Endothelial cell (in vitro differentiated cells): ENCODE measurements around the gene CHRNA7. TPM values are rescaled to one million over a fixed set of nuclear protein-coding genes. Genes with fewer than 3 reads are reported as not detected.
"Not testable (repeated sequence)": the region's sequence is repeated elsewhere in the genome, so short reads cannot be mapped to it uniquely, and the experiment has no call there.

Source experiments
- DNase-seq: peaks from one replicate; pipeline ENCODE4 v3.0.0; 2021; ENCODE audit warnings: low spot score
- H3K27ac Mint-ChIP-seq: one replicate; pipeline ENCODE4 v1.8.0; 2021; ENCODE audit warnings: mixed read lengths, inconsistent platforms; ENCODE audit not compliant: unreplicated experiment
- H3K27me3 Mint-ChIP-seq: one replicate; pipeline ENCODE4 v1.8.0; 2021; ENCODE audit warnings: mild to moderate bottlenecking, moderate library complexity, mixed read lengths, inconsistent platforms; ENCODE audit not compliant: unreplicated experiment
- H3K36me3 Mint-ChIP-seq: one replicate; pipeline ENCODE4 v1.8.0; 2021; ENCODE audit warnings: mild to moderate bottlenecking, low read depth, mixed read lengths, inconsistent platforms; ENCODE audit not compliant: unreplicated experiment
- H3K4me1 Mint-ChIP-seq: one replicate; pipeline ENCODE4 v1.8.0; 2021; ENCODE audit warnings: mild to moderate bottlenecking, mixed read lengths, inconsistent platforms; ENCODE audit not compliant: unreplicated experiment
- H3K4me3 Mint-ChIP-seq: one replicate; pipeline ENCODE4 v1.8.0; 2021; ENCODE audit warnings: mild to moderate bottlenecking, mixed read lengths, inconsistent platforms; ENCODE audit not compliant: unreplicated experiment
- H3K9me3 Mint-ChIP-seq: one replicate; pipeline ENCODE4 v1.8.0; 2021; ENCODE audit warnings: mixed read lengths, inconsistent platforms; ENCODE audit not compliant: unreplicated experiment
- CTCF ChIP-seq: fragments of 200-600 bp; sonication (generic); IDR thresholded peaks from one replicate; pipeline ENCODE4 v1.5.0; 2021; ENCODE audit warnings: antibody characterized with exemption; ENCODE audit not compliant: unreplicated experiment
- total RNA-seq: library from RNA; stranded (reverse); fragmentation: NEBNext Ultra II Directional; extraction: Animal tissue kit (Norgen Biotek cat#: 25700); gene quantifications from one replicate; pipeline ENCODE4 v1.2.1, GENCODE V29; 2021; ENCODE audit not compliant: unreplicated experiment

Gene CHRNA7
- total RNA-seq, 1 donor from 2014 or later = 2.3 TPM

GRCh38 chr15:32148833-32149555 is 118.7 kb downstream of the CHRNA7 start:
- Mint-ChIP-seq H3K27me3 (peaks cover 1% of the 10 kb centered on the region), H3K9me3 (no peaks in the 10 kb centered on the region), H3K4me3 (no peak overlapping the region), H3K4me1 (no peaks in the 10 kb centered on the region), H3K36me3 (no peaks in the 10 kb centered on the region), H3K27ac (no peak overlapping the region)
- no peak for TF ChIP-seq CTCF
- DNase-seq = no peak

GRCh38 chr15:32152574-32152973 is 122.3 kb downstream of the CHRNA7 start:
- H3K27ac Mint-ChIP-seq = no peak overlapping the region
- no peaks in the 10 kb centered on the region for H3K36me3 Mint-ChIP-seq
- no peak for DNase-seq
- peaks cover 1% of the 10 kb centered on the region for H3K27me3 Mint-ChIP-seq
- no peaks in the 10 kb centered on the region for H3K9me3 Mint-ChIP-seq
- H3K4me3 Mint-ChIP-seq = no peak overlapping the region
- H3K4me1 Mint-ChIP-seq = no peaks in the 10 kb centered on the region
- no peak for TF ChIP-seq CTCF

- H3K9me3 Mint-ChIP-seq, H3K4me3 Mint-ChIP-seq: not testable (repeated sequence)
These were observed 123.7 kb downstream of the CHRNA7 start for GRCh38 chr15:32153868-32154623.

GRCh38 chr15:32162143-32162542 is 131.8 kb downstream of the CHRNA7 start:
- not testable (repeated sequence) for DNase-seq, H3K9me3 Mint-ChIP-seq, H3K4me3 Mint-ChIP-seq, H3K27ac Mint-ChIP-seq, H3K36me3 Mint-ChIP-seq, H3K27me3 Mint-ChIP-seq, H3K4me1 Mint-ChIP-seq

More at GRCh38 chr15:32153868-32154623, 123.7 kb downstream of the CHRNA7 start:
- not testable (repeated sequence) for H3K27me3 Mint-ChIP-seq, DNase-seq, H3K4me1 Mint-ChIP-seq, H3K27ac Mint-ChIP-seq, H3K36me3 Mint-ChIP-seq

GRCh38 chr15:32164065-32164464 is 133.8 kb downstream of the CHRNA7 start:
- not testable (repeated sequence) for H3K9me3 Mint-ChIP-seq, DNase-seq, H3K4me3 Mint-ChIP-seq, H3K4me1 Mint-ChIP-seq, H3K27me3 Mint-ChIP-seq, H3K36me3 Mint-ChIP-seq, H3K27ac Mint-ChIP-seq

GRCh38 chr15:32164747-32165146 is 134.4 kb downstream of the CHRNA7 start:
- not testable (repeated sequence) for H3K36me3 Mint-ChIP-seq, H3K27ac Mint-ChIP-seq

GRCh38 chr15:32165775-32166174 is 135.5 kb downstream of the CHRNA7 start:
- H3K36me3 Mint-ChIP-seq, H3K9me3 Mint-ChIP-seq, H3K4me1 Mint-ChIP-seq, H3K27ac Mint-ChIP-seq, H3K4me3 Mint-ChIP-seq, H3K27me3 Mint-ChIP-seq, DNase-seq: not testable (repeated sequence)

More at GRCh38 chr15:32164747-32165146, 134.4 kb downstream of the CHRNA7 start:
- not testable (repeated sequence) for H3K4me1 Mint-ChIP-seq, H3K27me3 Mint-ChIP-seq, H3K9me3 Mint-ChIP-seq, DNase-seq, H3K4me3 Mint-ChIP-seq

GRCh38 chr15:32166270-32166669 is 136.0 kb downstream of the CHRNA7 start:
- not testable (repeated sequence) for H3K9me3 Mint-ChIP-seq, H3K27me3 Mint-ChIP-seq, H3K4me1 Mint-ChIP-seq

GRCh38 chr15:32167913-32168312 is 137.6 kb downstream of the CHRNA7 start:
- not testable (repeated sequence) for H3K36me3 Mint-ChIP-seq, DNase-seq, H3K27me3 Mint-ChIP-seq, H3K27ac Mint-ChIP-seq, H3K4me3 Mint-ChIP-seq, H3K9me3 Mint-ChIP-seq, H3K4me1 Mint-ChIP-seq

More at GRCh38 chr15:32166270-32166669, 136.0 kb downstream of the CHRNA7 start:
- H3K27ac Mint-ChIP-seq, H3K4me3 Mint-ChIP-seq, H3K36me3 Mint-ChIP-seq, DNase-seq: not testable (repeated sequence)

- H3K36me3 Mint-ChIP-seq, H3K4me3 Mint-ChIP-seq, H3K27ac Mint-ChIP-seq, H3K9me3 Mint-ChIP-seq, H3K4me1 Mint-ChIP-seq, H3K27me3 Mint-ChIP-seq, DNase-seq: not testable (repeated sequence)
These were observed 150.3 kb downstream of the CHRNA7 start for GRCh38 chr15:32180579-32180978.
